ENCODE measurements around the gene BTBD17.

DNA sequence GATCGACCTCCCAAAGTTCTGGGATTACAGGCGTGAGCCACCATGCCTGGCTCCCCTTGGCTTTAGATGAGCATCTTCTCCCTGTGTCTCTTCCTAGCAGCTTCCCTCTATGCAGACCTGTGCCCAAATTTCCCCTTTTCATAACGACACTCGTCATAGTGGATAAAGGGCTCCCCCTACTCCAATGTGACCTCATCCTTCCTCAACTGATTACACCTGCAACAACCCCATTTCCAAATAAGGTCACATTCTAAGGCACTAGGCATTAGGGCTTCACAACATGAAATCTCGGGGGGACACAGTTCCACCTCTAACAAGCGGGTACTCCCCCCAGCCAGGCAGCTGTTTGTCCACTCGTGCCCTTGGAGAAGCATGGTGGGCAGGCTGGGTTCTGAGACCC lies 25.4 kb downstream of the BTBD17 start:
- TF ChIP-seq, protein P1, sequence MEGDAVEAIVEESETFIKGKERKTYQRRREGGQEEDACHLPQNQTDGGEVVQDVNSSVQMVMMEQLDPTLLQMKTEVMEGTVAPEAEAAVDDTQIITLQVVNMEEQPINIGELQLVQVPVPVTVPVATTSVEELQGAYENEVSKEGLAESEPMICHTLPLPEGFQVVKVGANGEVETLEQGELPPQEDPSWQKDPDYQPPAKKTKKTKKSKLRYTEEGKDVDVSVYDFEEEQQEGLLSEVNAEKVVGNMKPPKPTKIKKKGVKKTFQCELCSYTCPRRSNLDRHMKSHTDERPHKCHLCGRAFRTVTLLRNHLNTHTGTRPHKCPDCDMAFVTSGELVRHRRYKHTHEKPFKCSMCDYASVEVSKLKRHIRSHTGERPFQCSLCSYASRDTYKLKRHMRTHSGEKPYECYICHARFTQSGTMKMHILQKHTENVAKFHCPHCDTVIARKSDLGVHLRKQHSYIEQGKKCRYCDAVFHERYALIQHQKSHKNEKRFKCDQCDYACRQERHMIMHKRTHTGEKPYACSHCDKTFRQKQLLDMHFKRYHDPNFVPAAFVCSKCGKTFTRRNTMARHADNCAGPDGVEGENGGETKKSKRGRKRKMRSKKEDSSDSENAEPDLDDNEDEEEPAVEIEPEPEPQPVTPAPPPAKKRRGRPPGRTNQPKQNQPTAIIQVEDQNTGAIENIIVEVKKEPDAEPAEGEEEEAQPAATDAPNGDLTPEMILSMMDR (conservative IDR thresholded peaks at IDR 0.05; ENCODE audit: low read depth, low read length): no peak
- no peak for TF ChIP-seq EZH2 (IDR thresholded peaks at IDR 0.05; ENCODE audit: borderline replicate concordance, low read depth, low read length, poor library complexity, severe bottlenecking)
